Measurements from ENCODE around the gene ARMC9. TPM values are rescaled to one million over a fixed set of nuclear protein-coding genes. Genes with fewer than 3 reads are reported as not detected.

ARMC9 gene
- total RNA-seq, 1 donor from 2014 or later = 178 TPM

GRCh38 chr2:231422056-231422455 lies 223.6 kb downstream of the ARMC9 start:
- no peak for DNase-seq (ENCODE audit: extremely low spot score, unreplicated experiment)
- Mint-ChIP-seq H3K27me3 (ENCODE audit: unreplicated experiment) (no peaks in the 10 kb centered on the region), H3K27ac (ENCODE audit: unreplicated experiment) (no peak overlapping the region), H3K4me1 (ENCODE audit: unreplicated experiment) (no peaks in the 10 kb centered on the region), H3K36me3 (ENCODE audit: unreplicated experiment) (no peaks in the 10 kb centered on the region), H3K9me3 (ENCODE audit: unreplicated experiment) (no peaks in the 10 kb centered on the region), H3K4me3 (ENCODE audit: unreplicated experiment) (no peak overlapping the region)
- no peak for TF ChIP-seq CTCF (IDR thresholded peaks at IDR 0.05)

DNA sequence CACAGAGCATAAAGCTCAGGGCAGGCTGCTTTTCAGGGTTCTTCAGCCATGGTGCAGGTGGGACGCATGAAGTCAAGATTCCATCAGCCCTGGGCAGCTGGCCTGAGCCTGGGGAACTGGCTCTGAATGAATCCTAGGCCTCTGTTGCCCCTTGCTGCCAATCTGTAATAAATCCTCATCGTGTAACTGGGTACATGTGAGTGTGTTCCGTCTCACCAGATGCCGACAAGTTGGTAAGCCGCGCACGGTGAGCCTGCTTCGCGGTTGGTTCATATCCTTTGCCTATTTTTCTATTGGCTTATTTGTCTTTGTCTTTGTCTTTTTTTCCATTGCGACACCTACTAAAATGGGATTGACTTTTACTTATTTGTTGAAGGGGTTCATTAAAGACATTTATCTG lies 224.7 kb downstream of the ARMC9 start:
- Mint-ChIP-seq H3K27me3 (ENCODE audit: unreplicated experiment) (no peaks in the 10 kb centered on the region), H3K36me3 (ENCODE audit: unreplicated experiment) (no peaks in the 10 kb centered on the region), H3K9me3 (ENCODE audit: unreplicated experiment) (no peaks in the 10 kb centered on the region), H3K4me1 (ENCODE audit: unreplicated experiment) (no peaks in the 10 kb centered on the region), H3K4me3 (ENCODE audit: unreplicated experiment) (no peak overlapping the region), H3K27ac (ENCODE audit: unreplicated experiment) (no peak overlapping the region)
- no peak for TF ChIP-seq CTCF (IDR thresholded peaks at IDR 0.05)
- DNase-seq (ENCODE audit: extremely low spot score, unreplicated experiment) = no peak

Small RNAs within 50 kb of the gene (microRNA-seq; reads per million reads assigned to microRNA genes)
- not detected for gene MIR4777 (ENCODE audit: unreplicated experiment)

Other genes with a start within 250 kb of the ARMC9 start
- gene SPATA3, start 202.5 kb upstream of the ARMC9 start, total RNA-seq = not detected in 2 replicates
- gene C2orf72, start 161.1 kb upstream of the ARMC9 start, total RNA-seq = not detected in 2 replicates
- 108 and 112 TPM in 2 replicates for gene PSMD1, start 141.8 kb upstream of the ARMC9 start, total RNA-seq
- 3.1 and 3.9 TPM in 2 replicates for gene HTR2B, start 73.6 kb upstream of the ARMC9 start, total RNA-seq
- 1.1 and 1.5 TPM in 2 replicates for gene B3GNT7, start 197.1 kb downstream of the ARMC9 start, total RNA-seq

All from osteocyte (in vitro differentiated cells).